Transverse colon (tissue), 4 donors: Measurements from ENCODE around the gene PDCL3. TPM values are rescaled to one million over a fixed set of nuclear protein-coding genes. Genes with fewer than 3 reads are reported as not detected.

ENCODE experiments used
- DNase-seq: peaks from one replicate; pipeline ENCODE4 v3.0.0-alpha.2; 2019
- H3K27ac ChIP-seq, 4 donors: fragments of 200-600 bp; sonication (generic); 2 replicates each; pipeline ENCODE4 v1.5.1; 2016 to 2018; ENCODE audit warnings: inconsistent platforms in 4 of 4
- H3K27me3 ChIP-seq: fragments of 200-600 bp; sonication (generic); 2 replicates; pipeline ENCODE4 v1.5.1; 2017; ENCODE audit warnings: inconsistent platforms
- H3K36me3 ChIP-seq, 4 donors: fragments of 200-600 bp; sonication (generic); 2 replicates each; pipeline ENCODE4 v1.5.1; 2017 to 2019; ENCODE audit warnings: inconsistent platforms in 4 of 4
- H3K4me1 ChIP-seq, 4 donors: fragments of 200-600 bp; sonication (generic); 2 replicates each; pipeline ENCODE4 v1.5.1; 2017 to 2020; ENCODE audit warnings: inconsistent platforms in 4 of 4
- H3K4me3 ChIP-seq, 4 donors: fragments of 200-600 bp; sonication (generic); 1 replicate in 1 of 4; 2 replicates in 3 of 4; pipeline versions ENCODE4 v1.5.1 to v1.6.1; 2017 to 2019; ENCODE audit warnings: inconsistent platforms in 4 of 4
- H3K9me3 ChIP-seq, 2 donors: fragments of 200-600 bp; sonication (generic); 2 replicates each; pipeline ENCODE4 v1.5.1; 2017 to 2019; ENCODE audit warnings: inconsistent platforms in 2 of 2
- CTCF ChIP-seq, 5 experiments: fragments of 200-600 bp in 3 of 5; fragments of 450-650 bp in 2 of 5; sonication (generic) in 3 of 5; IDR thresholded peaks; 1 replicate in 2 of 5; 2 replicates in 3 of 5; pipeline ENCODE4 v1.5.1; 2016 to 2017; ENCODE audit warnings: antibody characterized with exemption in 5 of 5, inconsistent platforms in 3 of 5, mild to moderate bottlenecking in 2 of 5, moderate library complexity in 1 of 5
- EP300 ChIP-seq: sonication (generic); formaldehyde crosslinking; IDR thresholded peaks from one replicate; pipeline ENCODE4 v1.6.1; 2017; ENCODE audit warnings: antibody characterized with exemption, low read depth
- POLR2A ChIP-seq: fragments of 450-650 bp; IDR thresholded peaks from one replicate; pipeline ENCODE4 v1.6.1; 2016; ENCODE audit warnings: antibody characterized with exemption, mild to moderate bottlenecking, moderate library complexity
- POLR2AphosphoS5 ChIP-seq, 3 donors: sonication (generic); formaldehyde crosslinking; IDR thresholded peaks; one replicate each; pipeline ENCODE4 v1.6.1; 2016; ENCODE audit warnings: antibody characterized with exemption in 3 of 3
- WGBS, 2 donors: methylation state at CpG; one replicate each; pipeline ENCODE4 v1.1.5; 2018; ENCODE audit warnings: low coverage in 1 of 2; 5-methylcytosine and 5-hydroxymethylcytosine counted together
- in situ Hi-C, 4 donors: fragments of 200-750 bp; cut with MboI; loops; one replicate each; pipeline versions ENCODE4 v1.15.0 to v1.15.1; 2017; ENCODE audit warnings: low sequenced_read_pairs in 3 of 4, low pct_ligation_motif_present in 1 of 4, low pct_unique_long_range_greater_than_20kb in 1 of 4
- intact Hi-C: fragments of 100-400 bp; cut with DNase I; formaldehyde crosslinking; loops from one replicate; pipeline ENCODE4 v1.15.1; 2023; ENCODE audit warnings: low total_unique reads
- small RNA-seq, 4 donors: library from RNA; depleted of rRNA; stranded (forward); fragments of <200 nt; gene quantifications; one replicate each; pipeline ENCODE3, GENCODE V24; 2016
- total RNA-seq, 4 donors: library from RNA; depleted of rRNA; stranded (reverse); fragments of >200 nt; gene quantifications; one replicate each; pipeline ENCODE4 v1.1.0, GENCODE V29; 2016

Gene PDCL3
- total RNA-seq, 4 donors from 2014 or later, result 2.2 to 17.3 (median 15.8) TPM; not detected in 1

- DNase-seq, result no peak
- no peaks in the 10 kb centered on the region for H3K27me3 ChIP-seq
- intact Hi-C loops, result no loop called here
- H3K36me3 ChIP-seq, result no peaks in the 10 kb centered on the region
- H3K4me1 ChIP-seq, result no peaks in the 10 kb centered on the region
- H3K9me3 ChIP-seq, result no peaks in the 10 kb centered on the region
- H3K4me3 ChIP-seq, result no peak overlapping the region
- 85 to 95% methylated on average over 3 to 4 of the region's 4 CpGs for WGBS, 2 donors
- no peak overlapping the region for H3K27ac ChIP-seq
- in situ Hi-C loops, result loop anchor here in 1 of 4 donors (25.0 kb wide), 1 partner anchor 363 kb away; no protein-coding TSS in a partner anchor
- TF ChIP-seq POLR2A (no peak), EP300 (no peak), CTCF (IDR thresholded peaks at IDR 0.05) (no peak)
These were observed 61.7 kb downstream of the PDCL3 start for GRCh38 chr2:100624536-100624935.

- H3K4me1 ChIP-seq, result no peaks in the 10 kb centered on the region
- no peaks in the 10 kb centered on the region for H3K27me3 ChIP-seq
- H3K9me3 ChIP-seq, result no peaks in the 10 kb centered on the region
- no peak for TF ChIP-seq CTCF (IDR thresholded peaks at IDR 0.05)
- no peak for TF ChIP-seq EP300
- no peak for TF ChIP-seq POLR2AphosphoS5 (IDR thresholded peaks at IDR 0.05)
- no peak for TF ChIP-seq POLR2A
- H3K27ac ChIP-seq, result no peak overlapping the region
- 76 to 83% methylated on average over 5 to 6 of the region's 6 CpGs for WGBS, 2 donors
- in situ Hi-C loops, result no loop called here
- intact Hi-C loops, result no loop called here
- no peak overlapping the region for H3K4me3 ChIP-seq
- no peaks in the 10 kb centered on the region for H3K36me3 ChIP-seq
- DNase-seq, result no peak
These were observed 62.9 kb downstream of the PDCL3 start for GRCh38 chr2:100625717-100626116.

Small RNA genes lying within 50 kb of the gene (small RNA-seq; reads per million reads assigned to genes)
- 0 reads per million in 4 donors for gene HMGN2P22

Other genes starting within 250 kb of the PDCL3 start
- gene LONRF2, start 240.5 kb upstream of the PDCL3 start, total RNA-seq, result 1 to 10 TPM; 2.3 to 4.8 (median 2.6) TPM
- 1 to 10 TPM; 1.1 to 7.8 (median 4.0) TPM for gene CHST10, start 145.3 kb upstream of the PDCL3 start, total RNA-seq
- gene NMS, start 92.5 kb upstream of the PDCL3 start, total RNA-seq, result not detected